GM18861 (cell line): ENCODE measurements around the gene IRF2BP1.
"Not testable (repeated sequence)": the region's sequence is repeated elsewhere in the genome, so short reads cannot be mapped to it uniquely, and the experiment has no call there.

Experiments
- ATAC-seq: cut with Tn5 transposase; IDR thresholded peaks from one replicate; pipeline ENCODE4 v1.9.1; 2021; ENCODE audit not compliant: unreplicated experiment

IRF2BP1 gene

GRCh38 chr19:45882652-45883585 is 3.0 kb downstream of the IRF2BP1 start:
- ATAC-seq = no peak

- no peak for ATAC-seq
These were observed 3.9 kb downstream of the IRF2BP1 start for GRCh38 chr19:45881909-45882528.

- no peak for ATAC-seq
These were observed 4.6 kb downstream of the IRF2BP1 start for GRCh38 chr19:45881082-45881908.

- ATAC-seq = no peak
These were observed 6.0 kb downstream of the IRF2BP1 start for GRCh38 chr19:45879971-45880370.

GRCh38 chr19:45879055-45879454 is 6.9 kb downstream of the IRF2BP1 start:
- ATAC-seq = no peak

GRCh38 chr19:45878043-45878794 is 7.7 kb downstream of the IRF2BP1 start:
- ATAC-seq = no peak

- no peak for ATAC-seq
These were observed 9.3 kb downstream of the IRF2BP1 start for GRCh38 chr19:45876411-45877197.

GRCh38 chr19:45876161-45876410 is 9.9 kb downstream of the IRF2BP1 start:
- ATAC-seq = no peak

GRCh38 chr19:45874620-45874966 is 11.3 kb downstream of the IRF2BP1 start:
- no peak for ATAC-seq

- no peak for ATAC-seq
These were observed 12.6 kb downstream of the IRF2BP1 start for GRCh38 chr19:45873219-45873772.

GRCh38 chr19:45872095-45872919 is 13.6 kb downstream of the IRF2BP1 start:
- ATAC-seq = no peak

GRCh38 chr19:45870798-45871197 is 15.1 kb downstream of the IRF2BP1 start:
- no peak for ATAC-seq

GRCh38 chr19:45867241-45867640 is 18.7 kb downstream of the IRF2BP1 start:
- ATAC-seq = not testable (repeated sequence)

- no peak for ATAC-seq
These were observed 19.4 kb downstream of the IRF2BP1 start for GRCh38 chr19:45866400-45867176.

GRCh38 chr19:45865269-45865948 is 20.5 kb downstream of the IRF2BP1 start:
- ATAC-seq = no peak

GRCh38 chr19:45864629-45865082 is 21.3 kb downstream of the IRF2BP1 start:
- ATAC-seq = no peak

- ATAC-seq = no peak
These were observed 21.9 kb downstream of the IRF2BP1 start, which contains the start of gene FOXA3 for GRCh38 chr19:45863840-45864628. Gene FOXA3, plus strand, starts transcription at chr19:45864326. Its CDS starts 131 bp downstream, at chr19:45864457.
